WTC11 (cell line): ENCODE data around the gene NRF1.

ENCODE experiments used
- JUN ChIP-seq: sonication (generic); formaldehyde crosslinking; IDR thresholded peaks from 2 replicates; pipeline ENCODE4 v1.8.0; 2023; ENCODE audit warnings: mild to moderate bottlenecking, missing genetic modification reagents
- ZNF219 ChIP-seq: sonication (generic); formaldehyde crosslinking; IDR thresholded peaks from 2 replicates; pipeline ENCODE4 v1.8.0; 2023; ENCODE audit warnings: missing genetic modification reagents, mild to moderate bottlenecking, borderline replicate concordance
- TF ChIP-seq, protein P1 (sequence below): sonication (generic); formaldehyde crosslinking; IDR thresholded peaks from 2 replicates; pipeline ENCODE4 v1.8.1; 2023; ENCODE audit warnings: mild to moderate bottlenecking, missing genetic modification reagents, moderate library complexity
- TF ChIP-seq, protein P2 (sequence below): sonication (generic); formaldehyde crosslinking; IDR thresholded peaks from 2 replicates; pipeline ENCODE4 v1.8.1; 2023; ENCODE audit warnings: mild to moderate bottlenecking, missing genetic modification reagents, moderate library complexity
- TF ChIP-seq, protein P3 (sequence below): fragments of 200-600 bp; IDR thresholded peaks from 2 replicates; pipeline ENCODE4 v1.8.0; 2022; ENCODE audit warnings: antibody characterized with exemption
- TF ChIP-seq, protein P4 (sequence below): fragments of 250-450 bp; sonication (Bioruptor Pico); IDR thresholded peaks from 2 replicates; pipeline ENCODE4 v2.1.2; 2022; ENCODE audit warnings: mild to moderate bottlenecking, moderate library complexity

DNA sequence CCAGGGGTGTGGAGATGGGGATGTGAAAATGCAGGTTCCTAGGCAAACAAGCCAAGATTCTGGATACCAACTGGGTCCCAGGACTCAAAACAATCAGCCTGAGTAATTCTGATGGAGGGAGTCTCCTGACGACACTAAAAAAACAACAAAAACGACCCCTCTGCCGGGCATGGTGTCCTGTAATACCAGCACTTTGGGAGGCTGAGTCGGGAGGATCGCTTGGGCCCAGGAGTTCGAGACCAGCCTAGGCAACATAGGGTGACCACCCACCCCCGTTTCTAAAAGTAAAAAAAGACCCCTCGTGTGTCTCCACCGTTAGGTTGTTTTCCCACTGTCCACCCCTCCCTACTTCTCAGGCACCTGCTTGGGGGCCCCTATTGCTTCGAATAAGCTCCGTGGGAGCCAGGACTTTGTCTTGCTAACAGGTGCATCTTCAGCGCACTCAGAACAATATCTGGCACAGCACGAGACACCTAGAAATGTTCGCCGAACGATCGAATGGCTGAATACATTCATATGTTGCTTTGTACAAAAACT is 743 bp upstream of the NRF1 start:
- TF ChIP-seq, protein P1, sequence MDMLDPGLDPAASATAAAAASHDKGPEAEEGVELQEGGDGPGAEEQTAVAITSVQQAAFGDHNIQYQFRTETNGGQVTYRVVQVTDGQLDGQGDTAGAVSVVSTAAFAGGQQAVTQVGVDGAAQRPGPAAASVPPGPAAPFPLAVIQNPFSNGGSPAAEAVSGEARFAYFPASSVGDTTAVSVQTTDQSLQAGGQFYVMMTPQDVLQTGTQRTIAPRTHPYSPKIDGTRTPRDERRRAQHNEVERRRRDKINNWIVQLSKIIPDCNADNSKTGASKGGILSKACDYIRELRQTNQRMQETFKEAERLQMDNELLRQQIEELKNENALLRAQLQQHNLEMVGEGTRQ: no peak
- TF ChIP-seq, protein P2, sequence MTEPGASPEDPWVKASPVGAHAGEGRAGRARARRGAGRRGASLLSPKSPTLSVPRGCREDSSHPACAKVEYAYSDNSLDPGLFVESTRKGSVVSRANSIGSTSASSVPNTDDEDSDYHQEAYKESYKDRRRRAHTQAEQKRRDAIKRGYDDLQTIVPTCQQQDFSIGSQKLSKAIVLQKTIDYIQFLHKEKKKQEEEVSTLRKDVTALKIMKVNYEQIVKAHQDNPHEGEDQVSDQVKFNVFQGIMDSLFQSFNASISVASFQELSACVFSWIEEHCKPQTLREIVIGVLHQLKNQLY (CRISPR knock-in tag): no peak
- TF ChIP-seq JUN (no peak), ZNF219 (no peak)
- TF ChIP-seq, protein P3, sequence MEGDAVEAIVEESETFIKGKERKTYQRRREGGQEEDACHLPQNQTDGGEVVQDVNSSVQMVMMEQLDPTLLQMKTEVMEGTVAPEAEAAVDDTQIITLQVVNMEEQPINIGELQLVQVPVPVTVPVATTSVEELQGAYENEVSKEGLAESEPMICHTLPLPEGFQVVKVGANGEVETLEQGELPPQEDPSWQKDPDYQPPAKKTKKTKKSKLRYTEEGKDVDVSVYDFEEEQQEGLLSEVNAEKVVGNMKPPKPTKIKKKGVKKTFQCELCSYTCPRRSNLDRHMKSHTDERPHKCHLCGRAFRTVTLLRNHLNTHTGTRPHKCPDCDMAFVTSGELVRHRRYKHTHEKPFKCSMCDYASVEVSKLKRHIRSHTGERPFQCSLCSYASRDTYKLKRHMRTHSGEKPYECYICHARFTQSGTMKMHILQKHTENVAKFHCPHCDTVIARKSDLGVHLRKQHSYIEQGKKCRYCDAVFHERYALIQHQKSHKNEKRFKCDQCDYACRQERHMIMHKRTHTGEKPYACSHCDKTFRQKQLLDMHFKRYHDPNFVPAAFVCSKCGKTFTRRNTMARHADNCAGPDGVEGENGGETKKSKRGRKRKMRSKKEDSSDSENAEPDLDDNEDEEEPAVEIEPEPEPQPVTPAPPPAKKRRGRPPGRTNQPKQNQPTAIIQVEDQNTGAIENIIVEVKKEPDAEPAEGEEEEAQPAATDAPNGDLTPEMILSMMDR: no peak
- TF ChIP-seq, protein P4, sequence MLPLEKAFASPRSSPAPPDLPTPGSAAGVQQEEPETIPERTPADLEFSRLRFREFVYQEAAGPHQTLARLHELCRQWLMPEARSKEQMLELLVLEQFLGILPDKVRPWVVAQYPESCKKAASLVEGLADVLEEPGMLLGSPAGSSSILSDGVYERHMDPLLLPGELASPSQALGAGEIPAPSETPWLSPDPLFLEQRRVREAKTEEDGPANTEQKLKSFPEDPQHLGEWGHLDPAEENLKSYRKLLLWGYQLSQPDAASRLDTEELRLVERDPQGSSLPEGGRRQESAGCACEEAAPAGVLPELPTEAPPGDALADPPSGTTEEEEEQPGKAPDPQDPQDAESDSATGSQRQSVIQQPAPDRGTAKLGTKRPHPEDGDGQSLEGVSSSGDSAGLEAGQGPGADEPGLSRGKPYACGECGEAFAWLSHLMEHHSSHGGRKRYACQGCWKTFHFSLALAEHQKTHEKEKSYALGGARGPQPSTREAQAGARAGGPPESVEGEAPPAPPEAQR: no peak
